HUES48 (cell line): ENCODE data around the gene MCTP1.

Source experiments
- H3K27ac ChIP-seq: one replicate; pipeline ENCODE4 v1.7.0; 2013; ENCODE audit warnings: low read depth, low read length, inconsistent platforms
- H3K27me3 ChIP-seq: 2 replicates; pipeline ENCODE4 v1.6.1; 2013; ENCODE audit warnings: mild to moderate bottlenecking, low read length; ENCODE audit not compliant: control insufficient read depth, insufficient read depth
- H3K36me3 ChIP-seq: 2 replicates; pipeline ENCODE4 v1.6.1; 2013; ENCODE audit warnings: low read length; ENCODE audit not compliant: control insufficient read depth, insufficient read depth
- H3K4me1 ChIP-seq: 2 replicates; pipeline ENCODE4 v1.6.1; 2013; ENCODE audit warnings: mild to moderate bottlenecking, low read length; ENCODE audit not compliant: control insufficient read depth, insufficient read depth
- H3K4me3 ChIP-seq: 2 replicates; pipeline ENCODE4 v1.5.1; 2013; ENCODE audit warnings: mild to moderate bottlenecking, low read depth, low read length
- H3K9ac ChIP-seq: 2 replicates; pipeline ENCODE4 v1.6.1; 2013; ENCODE audit warnings: mild to moderate bottlenecking, low read depth, low read length, moderate library complexity
- H3K9me3 ChIP-seq: 2 replicates; pipeline ENCODE4 v1.6.1; 2013; ENCODE audit warnings: low read length; ENCODE audit not compliant: control insufficient read depth, insufficient read depth

The MCTP1 gene

DNA sequence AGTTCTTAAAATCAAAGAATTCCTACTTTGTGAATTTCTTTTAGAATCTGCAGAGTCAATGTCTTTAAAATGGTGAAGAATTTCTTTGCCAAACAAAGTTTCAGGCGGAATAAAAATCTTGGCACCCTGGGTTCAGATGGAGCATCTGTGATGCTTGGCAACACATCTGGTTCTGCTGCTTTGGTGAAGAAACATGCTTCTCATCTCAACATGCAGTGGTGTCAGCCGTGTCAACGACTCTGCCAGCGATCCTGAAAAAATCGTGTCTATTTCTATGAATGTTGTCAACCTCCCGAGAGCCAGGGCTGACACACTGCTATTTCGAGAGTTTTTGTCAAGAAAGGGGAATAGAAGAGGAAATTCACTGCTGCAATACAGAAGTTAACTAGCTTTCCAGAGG is 514.9 kb downstream of the MCTP1 start:
- no peaks in the 10 kb centered on the region for H3K27me3 ChIP-seq
- H3K4me3 ChIP-seq, result no peak overlapping the region
- H3K27ac ChIP-seq, result no peak overlapping the region
- H3K9ac ChIP-seq, result no peak overlapping the region
- no peaks in the 10 kb centered on the region for H3K9me3 ChIP-seq
- H3K4me1 ChIP-seq, result no peaks in the 10 kb centered on the region
- no peaks in the 10 kb centered on the region for H3K36me3 ChIP-seq

DNA sequence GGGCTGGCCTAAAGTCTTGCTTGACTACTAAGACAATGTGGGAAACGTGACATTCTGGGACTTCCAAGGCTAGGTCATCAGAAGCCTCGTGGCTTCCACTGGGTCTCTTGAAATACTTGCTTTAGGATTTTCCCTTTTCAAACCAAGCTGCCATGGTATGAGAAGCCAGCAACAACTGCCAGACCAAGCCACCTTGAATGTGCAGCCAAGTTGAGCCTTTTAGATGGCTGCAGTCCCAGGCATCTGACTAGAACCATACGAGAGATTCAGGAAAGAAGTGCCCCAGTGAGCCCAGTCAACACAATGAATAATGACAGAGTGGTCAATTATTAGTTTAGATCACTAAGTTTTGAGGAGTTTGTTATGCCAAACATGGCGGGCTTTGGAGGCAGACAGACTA is 523.1 kb downstream of the MCTP1 start:
- H3K36me3 ChIP-seq, result no peaks in the 10 kb centered on the region

DNA sequence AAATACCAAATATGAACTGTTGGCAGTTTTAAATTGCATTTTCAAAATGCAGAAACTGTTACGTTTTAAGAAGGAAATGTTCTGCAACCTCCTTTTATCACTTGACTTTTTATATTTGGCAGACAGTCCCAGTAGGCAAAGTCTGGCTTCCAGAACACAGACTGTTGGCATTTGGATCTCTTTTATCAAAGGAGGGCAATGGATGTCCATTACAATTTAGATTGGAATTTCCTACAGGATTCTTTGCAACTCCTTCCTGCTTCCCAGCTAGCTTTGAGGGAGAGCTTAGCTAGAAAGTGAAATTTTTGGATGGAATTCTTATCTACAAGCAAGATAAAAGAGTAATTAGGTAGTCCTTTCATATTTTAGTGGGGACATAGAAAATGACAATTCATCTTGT is 523.8 kb downstream of the MCTP1 start:
- Histone ChIP-seq H3K9me3 (no peaks in the 10 kb centered on the region), H3K4me3 (no peak overlapping the region), H3K36me3 (no peaks in the 10 kb centered on the region), H3K4me1 (0 out of 2 replicates have a peak, but pooled peaks cover 3% of the 10 kb centered on the region), H3K9ac (no peak overlapping the region), H3K27ac (no peak overlapping the region), H3K27me3 (no peaks in the 10 kb centered on the region)

More for the DNA sequence above, 523.1 kb downstream of the MCTP1 start:
- H3K4me1 ChIP-seq, result 0 out of 2 replicates have a peak, but pooled peaks cover 3% of the 10 kb centered on the region
- H3K27ac ChIP-seq, result no peak overlapping the region
- H3K9me3 ChIP-seq, result no peaks in the 10 kb centered on the region
- no peaks in the 10 kb centered on the region for H3K27me3 ChIP-seq
- H3K9ac ChIP-seq, result no peak overlapping the region
- no peak overlapping the region for H3K4me3 ChIP-seq

GRCh38 chr5:94759961-94760360 is 524.9 kb downstream of the MCTP1 start:
- H3K4me3 ChIP-seq, result no peak overlapping the region
- 0 out of 2 replicates have a peak, but pooled peaks cover 3% of the 10 kb centered on the region for H3K4me1 ChIP-seq
- H3K9ac ChIP-seq, result no peak overlapping the region
- no peaks in the 10 kb centered on the region for H3K27me3 ChIP-seq
- H3K9me3 ChIP-seq, result no peaks in the 10 kb centered on the region
- no peaks in the 10 kb centered on the region for H3K36me3 ChIP-seq
- H3K27ac ChIP-seq, result no peak overlapping the region

DNA sequence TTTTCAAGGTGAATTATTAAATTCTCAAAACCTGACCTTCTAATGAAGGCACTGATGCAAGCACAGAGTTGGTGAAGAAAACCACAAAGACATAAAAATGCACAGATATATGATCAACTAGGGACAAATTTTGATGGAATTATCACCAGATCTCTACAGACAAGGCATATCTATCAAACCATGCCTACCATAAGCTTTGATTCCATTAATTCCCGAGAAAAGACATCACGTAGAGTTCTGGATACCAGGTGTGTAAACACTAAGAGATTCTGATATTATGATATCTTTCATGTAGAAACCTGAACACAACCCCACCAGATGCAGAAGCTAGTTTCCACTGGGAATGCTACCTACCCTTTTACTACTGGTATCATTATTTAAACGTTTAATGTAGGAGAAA is 525.9 kb downstream of the MCTP1 start:
- Histone ChIP-seq H3K9me3 (no peaks in the 10 kb centered on the region), H3K4me1 (0 out of 2 replicates have a peak, but pooled peaks cover 3% of the 10 kb centered on the region), H3K27me3 (no peaks in the 10 kb centered on the region), H3K27ac (no peak overlapping the region), H3K36me3 (no peaks in the 10 kb centered on the region), H3K4me3 (no peak overlapping the region), H3K9ac (no peak overlapping the region)

GRCh38 chr5:94754824-94755223 is 530.1 kb downstream of the MCTP1 start:
- H3K4me3 ChIP-seq, result no peak overlapping the region
- no peaks in the 10 kb centered on the region for H3K36me3 ChIP-seq
- H3K27me3 ChIP-seq, result no peaks in the 10 kb centered on the region
- no peak overlapping the region for H3K9ac ChIP-seq
- H3K27ac ChIP-seq, result no peak overlapping the region
- 0 out of 2 replicates have a peak, but pooled peaks cover 3% of the 10 kb centered on the region for H3K4me1 ChIP-seq
- no peaks in the 10 kb centered on the region for H3K9me3 ChIP-seq

- Histone ChIP-seq H3K4me3 (no peak overlapping the region), H3K9ac (no peak overlapping the region), H3K9me3 (no peaks in the 10 kb centered on the region), H3K27ac (no peak overlapping the region), H3K4me1 (no peaks in the 10 kb centered on the region), H3K36me3 (no peaks in the 10 kb centered on the region), H3K27me3 (no peaks in the 10 kb centered on the region)
Measured at GRCh38 chr5:94751460-94751859, 533.4 kb downstream of the MCTP1 start.

- no peaks in the 10 kb centered on the region for H3K4me1 ChIP-seq
- H3K36me3 ChIP-seq, result no peaks in the 10 kb centered on the region
- no peaks in the 10 kb centered on the region for H3K27me3 ChIP-seq
- no peak overlapping the region for H3K27ac ChIP-seq
- H3K4me3 ChIP-seq, result no peak overlapping the region
- H3K9ac ChIP-seq, result no peak overlapping the region
- H3K9me3 ChIP-seq, result no peaks in the 10 kb centered on the region
Measured at GRCh38 chr5:94750681-94751080, 534.2 kb downstream of the MCTP1 start.

DNA sequence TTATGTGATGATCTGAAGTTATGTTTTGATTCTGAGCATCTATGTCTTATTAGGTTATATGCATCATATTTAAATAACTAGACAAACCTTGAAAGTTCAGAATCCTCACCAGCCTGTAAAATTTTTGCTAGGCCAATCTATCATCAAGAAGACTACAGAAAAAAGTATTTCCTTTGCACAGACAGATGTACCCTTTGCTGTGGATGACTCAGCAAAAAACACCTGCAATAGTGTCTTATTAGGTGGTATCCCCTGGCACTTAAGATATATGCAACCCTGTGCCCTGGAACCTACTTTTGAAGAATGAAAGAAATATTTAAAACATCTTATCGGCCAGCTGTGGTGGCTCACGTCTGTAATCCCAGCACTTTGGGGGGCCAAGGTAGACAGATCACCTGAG is 535.9 kb downstream of the MCTP1 start:
- no peak overlapping the region for H3K9ac ChIP-seq
- no peaks in the 10 kb centered on the region for H3K9me3 ChIP-seq
- no peak overlapping the region for H3K4me3 ChIP-seq
- no peaks in the 10 kb centered on the region for H3K27me3 ChIP-seq
- no peak overlapping the region for H3K27ac ChIP-seq
- H3K36me3 ChIP-seq, result no peaks in the 10 kb centered on the region
- H3K4me1 ChIP-seq, result no peaks in the 10 kb centered on the region

DNA sequence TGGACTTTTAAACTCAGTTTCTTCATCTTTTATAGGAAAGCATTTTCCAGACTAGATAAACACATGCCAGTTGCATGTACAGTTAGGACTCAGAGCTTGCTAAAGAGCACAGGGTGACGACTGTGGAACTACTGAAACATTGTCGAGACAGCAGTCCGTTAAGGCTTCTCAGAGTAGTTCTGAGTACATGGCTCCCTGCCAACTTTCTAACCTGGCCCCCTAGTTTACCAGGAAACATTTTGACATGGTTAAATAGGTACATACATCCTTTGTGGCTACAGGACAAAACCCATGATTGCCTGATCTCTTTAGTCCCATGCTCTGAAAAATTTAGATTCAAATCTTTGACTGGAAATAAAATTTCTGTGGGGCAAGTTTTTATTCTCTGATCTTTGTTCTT is 536.7 kb downstream of the MCTP1 start:
- H3K27ac ChIP-seq, result no peak overlapping the region
- no peak overlapping the region for H3K4me3 ChIP-seq
- H3K9ac ChIP-seq, result no peak overlapping the region
- no peaks in the 10 kb centered on the region for H3K4me1 ChIP-seq
- H3K36me3 ChIP-seq, result no peaks in the 10 kb centered on the region
- no peaks in the 10 kb centered on the region for H3K27me3 ChIP-seq
- no peaks in the 10 kb centered on the region for H3K9me3 ChIP-seq

DNA sequence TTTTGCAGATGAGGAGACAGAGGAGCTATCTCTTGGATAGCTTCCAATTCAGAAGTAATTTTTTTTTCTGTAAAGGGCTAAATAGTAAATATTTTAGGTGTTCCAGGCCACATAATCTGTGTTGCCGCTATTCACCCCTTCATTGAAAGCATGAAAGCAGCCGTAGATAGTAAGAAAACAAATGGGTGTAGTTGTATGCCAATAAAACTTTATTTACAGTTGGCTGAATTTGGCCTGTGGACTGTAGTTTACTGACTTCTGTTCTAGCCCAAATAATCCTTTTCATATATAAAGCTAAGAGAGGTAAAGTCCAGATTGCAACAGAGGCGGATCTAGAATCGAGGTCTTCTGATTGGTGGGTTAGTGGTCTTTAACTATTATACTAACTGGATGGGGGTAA is 537.5 kb downstream of the MCTP1 start:
- H3K27me3 ChIP-seq, result no peaks in the 10 kb centered on the region
- H3K9ac ChIP-seq, result no peak overlapping the region
- H3K36me3 ChIP-seq, result no peaks in the 10 kb centered on the region
- H3K4me3 ChIP-seq, result no peak overlapping the region
- no peak overlapping the region for H3K27ac ChIP-seq
- no peaks in the 10 kb centered on the region for H3K9me3 ChIP-seq
- H3K4me1 ChIP-seq, result no peaks in the 10 kb centered on the region

GRCh38 chr5:94746731-94747124 is 538.2 kb downstream of the MCTP1 start:
- no peaks in the 10 kb centered on the region for H3K4me1 ChIP-seq
- no peak overlapping the region for H3K27ac ChIP-seq
- no peak overlapping the region for H3K4me3 ChIP-seq

More at GRCh38 chr5:94746731-94747124, 538.2 kb downstream of the MCTP1 start:
- no peaks in the 10 kb centered on the region for H3K36me3 ChIP-seq
- no peaks in the 10 kb centered on the region for H3K27me3 ChIP-seq
- H3K9me3 ChIP-seq, result no peaks in the 10 kb centered on the region
- H3K9ac ChIP-seq, result no peak overlapping the region
